H1 (cell line): ENCODE data around the gene GNG4. TPM values are rescaled to one million over a fixed set of nuclear protein-coding genes. Genes with fewer than 3 reads are reported as not detected.

ENCODE experiments used
- CTCF ChIA-PET: fragments of 300-600 bp; sonication (Branson Sonifier 250); formaldehyde crosslinking; loops from one replicate; lab custom pipeline; 2021; ENCODE audit not compliant: partially characterized antibody; lab: Charles Lee
- POLR2A ChIA-PET: fragments of 300-600 bp; sonication (Branson Sonifier 250); formaldehyde crosslinking; loops from one replicate; lab custom pipeline; 2021; ENCODE audit warnings: inconsistent platforms; ENCODE audit not compliant: partially characterized antibody; lab: Charles Lee
- DNase-seq, 2 experiments: peaks; one replicate each; pipeline versions ENCODE4 v3.0.0 to v3.0.0-alpha.2; 2010 to 2022; ENCODE audit warnings: low spot score in 2 of 2, low read depth in 1 of 2, mixed read lengths in 1 of 2
- FAIRE-seq: peaks from 2 replicates; lab custom pipeline; 2011; peaks lifted over from hg19 to GRCh38; lab: Jason Lieb, UNC
- H2AFZ ChIP-seq: 2 replicates; pipeline ENCODE4 v1.8.1; 2012; ENCODE audit warnings: low read length, inconsistent platforms
- H2AK5ac ChIP-seq: 2 replicates; pipeline ENCODE4 v1.6.1; 2013; ENCODE audit warnings: low read depth, low read length
- H2BK120ac ChIP-seq: replicated peaks from 2 replicates; pipeline ENCODE3; 2013; ENCODE audit warnings: low read depth, low read length, inconsistent platforms
- H2BK12ac ChIP-seq: 2 replicates; pipeline ENCODE4 v1.6.1; 2013; ENCODE audit warnings: low read depth, low read length
- H2BK15ac ChIP-seq: 2 replicates; pipeline ENCODE4 v1.6.1; 2013; ENCODE audit warnings: low read length
- H2BK20ac ChIP-seq: 2 replicates; pipeline ENCODE4 v1.6.1; 2013; ENCODE audit warnings: low read length
- H2BK5ac ChIP-seq: 2 replicates; pipeline ENCODE4 v1.6.1; 2013; ENCODE audit warnings: low read depth, low read length
- H3K14ac ChIP-seq: 2 replicates; pipeline ENCODE4 v1.6.1; 2013; ENCODE audit warnings: inconsistent platforms; ENCODE audit not compliant: insufficient read length
- H3K18ac ChIP-seq: 2 replicates; pipeline ENCODE4 v1.6.1; 2013; ENCODE audit warnings: low read length; ENCODE audit errors: extremely low read depth
- H3K23ac ChIP-seq: 2 replicates; pipeline ENCODE4 v1.6.1; 2013; ENCODE audit warnings: inconsistent platforms; ENCODE audit not compliant: insufficient read length
- H3K23me2 ChIP-seq: 2 replicates; pipeline ENCODE4 v1.6.1; 2013; ENCODE audit warnings: low read depth, low read length
- H3K27ac ChIP-seq: 2 replicates; pipeline ENCODE4 v1.6.1; 2011; ENCODE audit warnings: low read depth, low read length, inconsistent platforms
- H3K27me3 ChIP-seq, 4 experiments: replicated peaks in 1 of 4; 1 replicate in 1 of 4; 2 replicates in 3 of 4; pipeline versions ENCODE4 v1.6.1 to v1.8.1; 2011 to 2013; ENCODE audit warnings: low read length in 3 of 4, mild to moderate bottlenecking in 3 of 4, inconsistent platforms in 2 of 4, mixed read lengths in 2 of 4, moderate library complexity in 1 of 4; ENCODE audit not compliant: control insufficient read depth in 3 of 4, insufficient read depth in 3 of 4; ENCODE audit errors: extremely low read depth in 1 of 4
- H3K36me3 ChIP-seq, 4 experiments: 2 replicates each; pipeline versions ENCODE4 v1.6.1 to v1.8.1; 2011 to 2013; ENCODE audit warnings: mild to moderate bottlenecking in 4 of 4, low read length in 3 of 4, moderate library complexity in 2 of 4, control low read depth in 1 of 4, inconsistent platforms in 1 of 4; ENCODE audit not compliant: insufficient read depth in 4 of 4, control insufficient read depth in 2 of 4
- H3K4ac ChIP-seq: replicated peaks from 2 replicates; pipeline ENCODE3; 2013; ENCODE audit warnings: low read length, low read depth, mixed read lengths, inconsistent platforms; ENCODE audit not compliant: insufficient read length
- H3K4me1 ChIP-seq, 4 experiments: replicated peaks in 1 of 4; 1 replicate in 1 of 4; 2 replicates in 3 of 4; pipeline versions ENCODE4 v1.6.1 to v1.8.1; 2011 to 2013; ENCODE audit warnings: low read length in 3 of 4, inconsistent platforms in 2 of 4, mixed read lengths in 1 of 4; ENCODE audit not compliant: insufficient read depth in 4 of 4, control insufficient read depth in 3 of 4
- H3K4me2 ChIP-seq, 2 experiments: 2 replicates each; pipeline versions ENCODE4 v1.6.1 to v1.8.1; 2011 to 2013; ENCODE audit warnings: low read depth in 2 of 2, low read length in 2 of 2, control low read depth in 1 of 2, inconsistent platforms in 1 of 2, mild to moderate bottlenecking in 1 of 2; ENCODE audit not compliant: insufficient read depth in 1 of 2
- H3K4me3 ChIP-seq, 4 experiments: fragments of 200-600, 300-600 bp in 1 of 4; sonication (generic), shearing (Covaris generic), sonication (Bioruptor Twin) in 1 of 4; 2 replicates each; pipeline versions ENCODE4 v1.5.1 to v1.8.1; 2011 to 2016; ENCODE audit warnings: low read length in 4 of 4, low read depth in 3 of 4, control low read depth in 2 of 4, inconsistent platforms in 2 of 4, mild to moderate bottlenecking in 2 of 4, mixed read lengths in 1 of 4, moderate library complexity in 1 of 4; ENCODE audit not compliant: insufficient read depth in 2 of 4; ENCODE audit errors: extremely low read depth in 1 of 4
- H3K56ac ChIP-seq: replicated peaks from 2 replicates; pipeline ENCODE3; 2013; ENCODE audit warnings: low read depth, mild to moderate bottlenecking, mixed read lengths, low read length, inconsistent platforms; ENCODE audit not compliant: insufficient read length
- H3K79me1 ChIP-seq: 2 replicates; pipeline ENCODE4 v1.6.1; 2013; ENCODE audit warnings: low read depth, low read length, control low read depth
- H3K79me2 ChIP-seq, 2 experiments: 2 replicates each; pipeline versions ENCODE4 v1.6.1 to v1.8.1; 2012 to 2013; ENCODE audit warnings: low read length in 2 of 2, mild to moderate bottlenecking in 2 of 2, inconsistent platforms in 1 of 2; ENCODE audit not compliant: insufficient read depth in 2 of 2, control insufficient read depth in 1 of 2
- H3K9ac ChIP-seq, 4 experiments: replicated peaks in 1 of 4; 1 replicate in 1 of 4; 2 replicates in 3 of 4; pipeline versions ENCODE4 v1.6.1 to v1.8.1; 2011 to 2013; ENCODE audit warnings: low read depth in 3 of 4, low read length in 3 of 4, control low read depth in 2 of 4, mild to moderate bottlenecking in 2 of 4, moderate library complexity in 2 of 4, inconsistent platforms in 1 of 4; ENCODE audit errors: extremely low read depth in 1 of 4
- H3K9me3 ChIP-seq, 2 experiments: 2 replicates each; pipeline versions ENCODE4 v1.6.1 to v1.8.1; 2012 to 2013; ENCODE audit warnings: mild to moderate bottlenecking in 2 of 2, moderate library complexity in 2 of 2, control low read depth in 1 of 2, inconsistent platforms in 1 of 2, low read depth in 1 of 2, low read length in 1 of 2, mixed read lengths in 1 of 2; ENCODE audit not compliant: insufficient read depth in 2 of 2
- H4K20me1 ChIP-seq, 2 experiments: replicated peaks in 1 of 2; 2 replicates each; pipeline versions ENCODE3 to v1.8.1; 2011 to 2013; ENCODE audit warnings: inconsistent platforms in 2 of 2, low read length in 2 of 2, mild to moderate bottlenecking in 1 of 2; ENCODE audit not compliant: insufficient read depth in 2 of 2, control insufficient read depth in 1 of 2
- H4K5ac ChIP-seq: 2 replicates; pipeline ENCODE4 v1.6.1; 2013; ENCODE audit warnings: low read length, low read depth, mixed read lengths, inconsistent platforms; ENCODE audit not compliant: insufficient read length
- H4K8ac ChIP-seq: 2 replicates; pipeline ENCODE4 v1.8.0; 2013; ENCODE audit warnings: mild to moderate bottlenecking, moderate library complexity, low read length, inconsistent platforms; ENCODE audit not compliant: insufficient read depth; ENCODE audit errors: extremely low read depth
- H4K91ac ChIP-seq: replicated peaks from 2 replicates; pipeline ENCODE3; 2013; ENCODE audit warnings: low read length, mixed read lengths, inconsistent platforms; ENCODE audit not compliant: insufficient read length
- ASH2L ChIP-seq: fragments of 200-600, 300-600 bp; sonication (generic); IDR thresholded peaks from one replicate; pipeline ENCODE4 v1.7.1; 2017; ENCODE audit warnings: low read length
- BCL11A ChIP-seq, 2 experiments: IDR thresholded peaks; one replicate each; pipeline ENCODE4 v1.6.1; 2011; ENCODE audit warnings: low read depth in 2 of 2, low read length in 2 of 2, mild to moderate bottlenecking in 2 of 2
- CTBP2 ChIP-seq: IDR thresholded peaks from 2 replicates; pipeline ENCODE4 v1.7.0; 2011; ENCODE audit warnings: borderline replicate concordance, mild to moderate bottlenecking, moderate library complexity, mixed read lengths, low read length; ENCODE audit not compliant: insufficient read depth, insufficient read length
- CTCF ChIP-seq, 3 experiments: IDR thresholded peaks; 1 replicate in 2 of 3; 2 replicates in 1 of 3; pipeline versions ENCODE4 v1.5.1 to v1.6.1; 2011; ENCODE audit warnings: low read length in 3 of 3, mild to moderate bottlenecking in 3 of 3, inconsistent platforms in 2 of 3, low read depth in 1 of 3, moderate library complexity in 1 of 3; ENCODE audit not compliant: insufficient read depth in 1 of 3; ENCODE audit errors: control extremely low read depth in 1 of 3
- EZH2 ChIP-seq: fragments of 200-600 bp; sonication (generic); IDR thresholded peaks from 2 replicates; pipeline ENCODE4 v1.7.1; 2012; ENCODE audit warnings: low read depth, mild to moderate bottlenecking, moderate library complexity, low read length, inconsistent platforms; ENCODE audit not compliant: severe bottlenecking
- JUND ChIP-seq: IDR thresholded peaks from 2 replicates; pipeline ENCODE4 v1.6.1; 2011; ENCODE audit warnings: mild to moderate bottlenecking, improper control_type of control experiment, low read length
- MAFK ChIP-seq: IDR thresholded peaks from 2 replicates; pipeline ENCODE4 v1.6.1; 2012; ENCODE audit warnings: low read depth, mild to moderate bottlenecking, improper control_type of control experiment, low read length
- POLR2AphosphoS5 ChIP-seq: IDR thresholded peaks from 2 replicates; pipeline ENCODE4 v1.6.1; 2011; ENCODE audit warnings: low read depth, low read length
- RAD21 ChIP-seq, 2 experiments: IDR thresholded peaks in 1 of 2; conservative IDR thresholded peaks in 1 of 2; 2 replicates each; pipeline ENCODE4 v1.6.1; 2011; ENCODE audit warnings: low read depth in 2 of 2, low read length in 2 of 2, improper control_type of control experiment in 1 of 2, inconsistent platforms in 1 of 2, mild to moderate bottlenecking in 1 of 2, moderate library complexity in 1 of 2
- RBBP5 ChIP-seq: IDR thresholded peaks from 2 replicates; pipeline ENCODE4 v1.7.1; 2012; ENCODE audit warnings: low read depth, mild to moderate bottlenecking, inconsistent platforms, low read length, moderate library complexity, borderline replicate concordance
- TBP ChIP-seq: IDR thresholded peaks from 2 replicates; pipeline ENCODE4 v1.6.1; 2011; ENCODE audit warnings: low read depth, low read length, improper control_type of control experiment
- WGBS, 2 experiments: shearing (Covaris generic) in 1 of 2; methylation state at CpG; one replicate each; pipeline versions ENCODE4 v1.1.6 to v1.1.7; 2013 to 2015; ENCODE audit warnings: low lambda C conversion rate in 2 of 2, mixed read lengths in 2 of 2, inconsistent platforms in 1 of 2, low coverage in 1 of 2, missing lambda C conversion rate in 1 of 2; ENCODE audit not compliant: insufficient replicate concordance in 2 of 2, insufficient coverage in 1 of 2, insufficient read length in 1 of 2; ENCODE audit errors: extremely low coverage in 1 of 2, missing lambda C conversion rate in 1 of 2; 5-methylcytosine and 5-hydroxymethylcytosine counted together
- polyA plus RNA-seq, 7 experiments: library from polyadenylated mRNA; depleted of rRNA in 3 of 7; stranded (reverse) in 5 of 7; unstranded in 2 of 7; fragments of >200 nt in 5 of 7; fragments of 200-250 nt in 2 of 7; gene quantifications; 1 replicate in 5 of 7; 2 replicates in 1 of 7; 4 replicates in 1 of 7; pipeline versions ENCODE4 v1.2.1 to v1.2.3, GENCODE V29; 2011 to 2013; ENCODE audit warnings: missing spikeins in 2 of 7, mixed read lengths in 2 of 7
- total RNA-seq: library from RNA; stranded (reverse); fragmentation: NEBNext Ultra II Directional; extraction: Animal tissue kit (Norgen Biotek cat#: 25700); gene quantifications from 2 replicates; pipeline ENCODE4 v1.2.1, GENCODE V29; 2021

The GNG4 gene
- total and polyA plus RNA-seq, 2 of the 8 experiments (the other 6 are each of a cell fraction or from before 2014, with no cell fraction given), result 95.5 to 96.8 TPM

DNA sequence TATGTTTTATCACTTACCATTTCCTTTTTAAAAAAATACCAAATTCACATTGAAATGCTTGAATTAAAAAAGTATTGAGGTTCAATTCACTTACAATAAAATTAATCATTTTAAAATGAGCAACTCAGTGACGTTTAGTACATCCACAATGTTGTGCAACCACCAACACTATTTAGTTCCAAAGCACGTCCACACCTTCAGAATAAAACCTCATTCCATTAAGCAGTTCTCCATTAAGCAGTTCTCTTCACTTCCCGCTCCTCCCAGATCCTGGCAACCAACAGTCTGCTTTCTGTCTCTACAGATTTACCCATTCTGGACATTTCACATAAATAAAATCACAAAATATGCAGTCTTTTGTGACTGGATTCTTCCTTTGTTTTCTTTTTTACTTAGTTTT, 41.3 kb downstream of the GNG4 start:
- no peaks in the 10 kb centered on the region for H3K9me3 ChIP-seq
- no peak overlapping the region for H2AFZ ChIP-seq
- DNase-seq (no peak), FAIRE-seq (no peak)
- H4K91ac ChIP-seq, result no peak overlapping the region
- H3K23ac ChIP-seq, result no peak overlapping the region
- POLR2A ChIA-PET, result interaction anchor here (1.1 to 1.5 kb wide), 2 partner anchors 9 to 261 kb away, joined by 3 read pairs; no protein-coding TSS in a partner anchor
- H3K9ac ChIP-seq, result no peak overlapping the region
- no peak overlapping the region for H2BK120ac ChIP-seq
- no peak overlapping the region for H3K14ac ChIP-seq
- H3K4me1 ChIP-seq, result no peaks in the 10 kb centered on the region
- WGBS, 2 experiments, result 83% methylated on average over 3 of the region's 3 CpGs; no CpG with 5 or more reads in 1 of the 2 experiments
- H3K56ac ChIP-seq, result no peak overlapping the region
- no peak overlapping the region for H4K5ac ChIP-seq
- CTCF ChIA-PET, result interaction anchor here (1.3 to 9.9 kb wide), 4 partner anchors 8 to 104 kb away, joined by 3 to 132 read pairs (median 3); partner anchors contain the start of gene B3GALNT2
- H3K27me3 ChIP-seq, result no peaks in the 10 kb centered on the region
- H3K36me3 ChIP-seq, result no peaks in the 10 kb centered on the region; a peak in 1 of 8 replicates
- H3K79me1 ChIP-seq, result peaks cover 4% of the 10 kb centered on the region; the same call in 1 of the 2 replicates
- no peak overlapping the region for H2BK5ac ChIP-seq
- H3K23me2 ChIP-seq, result no peaks in the 10 kb centered on the region
- no peak overlapping the region for H3K4me2 ChIP-seq
- no peak overlapping the region for H4K8ac ChIP-seq
- H2BK12ac ChIP-seq, result no peak overlapping the region
- H3K18ac ChIP-seq, result no peak overlapping the region
- H3K4me3 ChIP-seq, result no peak overlapping the region
- no peak overlapping the region for H2BK20ac ChIP-seq
- H4K20me1 ChIP-seq, result peaks cover 0 to 3% of the 10 kb centered on the region in 2 experiments
- no peak overlapping the region for H2AK5ac ChIP-seq
- no peak overlapping the region for H2BK15ac ChIP-seq
- peaks cover 0 to 9% of the 10 kb centered on the region in 2 experiments; a peak in 1 of 4 replicates for H3K79me2 ChIP-seq
- H3K27ac ChIP-seq, result no peak overlapping the region
- H3K4ac ChIP-seq, result no peak overlapping the region
- TF ChIP-seq CTCF (IDR thresholded peaks at IDR 0.05; ENCODE audit: control extremely low read depth in 1 of 3, insufficient read depth in 1 of 3, low read depth in 1 of 3, low read length in 3 of 3) (no peak), MAFK (no peak), JUND (no peak), CTBP2 (no peak), RBBP5 (no peak), POLR2AphosphoS5 (no peak), RAD21 (IDR thresholded peaks at IDR 0.05 in 1 of 2, conservative IDR thresholded peaks at IDR 0.05 in 1 of 2; ENCODE audit: low read depth in 2 of 2, low read length in 2 of 2) (no peak), TBP (no peak), EZH2 (no peak), ASH2L (no peak), BCL11A (IDR thresholded peaks at IDR 0.05; ENCODE audit: low read depth in 2 of 2, low read length in 2 of 2) (no peak)
